Right cardiac atrium (tissue), 5 donors: ENCODE measurements around the gene RWDD1. TPM values are rescaled to one million over a fixed set of nuclear protein-coding genes. Genes with fewer than 3 reads are reported as not detected.

Experiments
- ATAC-seq, 2 donors: fragments of 200-7000 bp; cut with Tn5 transposase; one replicate each; pipeline versions ENCODE4 v1.8.0 to v1.9.1; 2020; ENCODE audit warnings: moderate library complexity in 2 of 2, mild to moderate bottlenecking in 1 of 2
- DNase-seq, 3 donors: peaks; one replicate each; pipeline ENCODE4 v3.0.0-alpha.2; 2020
- H3K27ac ChIP-seq: one replicate; pipeline ENCODE4 v1.5.1; 2013; ENCODE audit warnings: mild to moderate bottlenecking, low read length, control low read depth, moderate library complexity
- H3K27me3 ChIP-seq: one replicate; pipeline ENCODE4 v1.6.1; 2013; ENCODE audit not compliant: control insufficient read depth, insufficient read depth
- H3K4me1 ChIP-seq: one replicate; pipeline ENCODE4 v1.6.1; 2013; ENCODE audit warnings: low read length; ENCODE audit not compliant: control insufficient read depth, insufficient read depth
- H3K4me3 ChIP-seq: one replicate; pipeline ENCODE4 v1.5.1; 2013; ENCODE audit warnings: low read length, control low read depth
- H3K9me3 ChIP-seq: one replicate; pipeline ENCODE4 v1.6.1; 2013; ENCODE audit warnings: low read length; ENCODE audit not compliant: control insufficient read depth
- WGBS: extraction: QIAGEN DNeasy Blood & Tissue Kit; methylation state at CpG from one replicate; pipeline ENCODE4 v1.1.7; 2013; 5-methylcytosine and 5-hydroxymethylcytosine counted together
- intact Hi-C, 4 donors: fragments of 100-400 bp; cut with DNase I; formaldehyde crosslinking; loops; one replicate each; pipeline versions ENCODE4 v1.11.0 to v1.14.0; 2022 to 2023
- long read RNA-seq, 4 donors: library from polyadenylated mRNA; unstranded; transcript quantifications; one replicate each; pipeline ENCODE4 v2.0.0, GENCODE V29; 2020 to 2021
- polyA plus RNA-seq: library from polyadenylated mRNA; stranded (reverse); fragments of 200-250 nt; gene quantifications from one replicate; pipeline ENCODE4 v1.2.3, GENCODE V29; 2013
- total RNA-seq, 4 donors: library from RNA; stranded (reverse); fragmentation: NEBNext Ultra II Directional; extraction: Animal tissue kit (Norgen Biotek cat#: 25700); gene quantifications; one replicate each; pipeline ENCODE4 v1.2.1, GENCODE V29; 2021
- donor health status: healthy with polysubstance abuse.
- donor health status: DM: no; HTN: yes; CAD: no.
- donor health status: DM: no; HTN: no; CAD: no.
- donor health status: DM: no; HTN: yes; CAD: no; lungs with severe emphysema.
- donor health status: DM: yes; HTN: yes; CAD: no.

RWDD1 gene
- total RNA-seq (10 to 100 TPM; 57.2 to 68.6 (median 63.2) TPM), polyA plus RNA-seq (90.8 TPM)
- long read RNA-seq, donor 1, full-length matches to known transcripts: 71 of 127 reads
- long read RNA-seq, donor 1, partial matches to known transcripts: 43 of 127 reads
- long read RNA-seq, donor 1, other reads (novel, unspliced or antisense): 13 of 127 reads
- long read RNA-seq, donor 2, full-length matches to known transcripts: 48 of 57 reads
- long read RNA-seq, donor 2, partial matches to known transcripts: 7 of 57 reads
- long read RNA-seq, donor 2, other reads (novel, unspliced or antisense): 2 of 57 reads
- long read RNA-seq, donor 3, full-length matches to known transcripts: 18 of 27 reads
- long read RNA-seq, donor 3, partial matches to known transcripts: 8 of 27 reads
- long read RNA-seq, donor 3, other reads (novel, unspliced or antisense): 1 of 27 reads
- long read RNA-seq, donor 4, full-length matches to known transcripts: 48 of 57 reads
- long read RNA-seq, donor 4, partial matches to known transcripts: 2 of 57 reads
- long read RNA-seq, donor 4, other reads (novel, unspliced or antisense): 7 of 57 reads

- intact Hi-C loops: no loop called here
- peak within 1 kb of the TSS; percentile 98 for H3K27ac ChIP-seq
- DNase-seq (peak; percentile 100), ATAC-seq (peak; percentile 98)
- no peaks in the 10 kb centered on the region for H3K27me3 ChIP-seq
- WGBS: under 1% methylated on average over 62 of the region's 62 CpGs
- peaks cover 3% of the 10 kb centered on the region for H3K4me1 ChIP-seq
- H3K4me3 ChIP-seq: peak within 1 kb of the TSS; percentile 96
- H3K9me3 ChIP-seq: no peaks in the 10 kb centered on the region
Observed at GRCh38 chr6:116570856-116571682, at the start of gene RWDD1. Gene RWDD1 (plus strand): TSS chr6:116571504. CDS start chr6:116571583, 79 bp downstream.

- intact Hi-C loops: no loop called here
- 86% methylated on average over 2 of the region's 2 CpGs for WGBS
Observed at GRCh38 chr6:116522896-116523295, 48.4 kb upstream of the RWDD1 start.

GRCh38 chr6:116524236-116524635 is 47.1 kb upstream of the RWDD1 start:
- WGBS: 88% methylated on average over 2 of the region's 2 CpGs

More at GRCh38 chr6:116522896-116523295, 48.4 kb upstream of the RWDD1 start:
- H3K27ac ChIP-seq: no peak overlapping the region
- H3K27me3 ChIP-seq: no peaks in the 10 kb centered on the region
- no peak overlapping the region for H3K4me3 ChIP-seq
- no peaks in the 10 kb centered on the region for H3K9me3 ChIP-seq
- peaks cover 3% of the 10 kb centered on the region for H3K4me1 ChIP-seq
- no peak for ATAC-seq
- DNase-seq: no peak

GRCh38 chr6:116528133-116528532 is 43.2 kb upstream of the RWDD1 start:
- DNase-seq (no peak), ATAC-seq (no peak)
- H3K9me3 ChIP-seq: no peaks in the 10 kb centered on the region
- H3K4me3 ChIP-seq: no peak overlapping the region
- intact Hi-C loops: no loop called here
- H3K27ac ChIP-seq: no peak overlapping the region
- WGBS: 92% methylated on average over 1 of the region's 1 CpG
- no peaks in the 10 kb centered on the region for H3K27me3 ChIP-seq
- no peaks in the 10 kb centered on the region for H3K4me1 ChIP-seq

More at GRCh38 chr6:116524236-116524635, 47.1 kb upstream of the RWDD1 start:
- ATAC-seq (no peak), DNase-seq (no peak)
- intact Hi-C loops: no loop called here
- Histone ChIP-seq H3K9me3 (no peaks in the 10 kb centered on the region), H3K27me3 (no peaks in the 10 kb centered on the region), H3K27ac (no peak overlapping the region), H3K4me1 (no peaks in the 10 kb centered on the region), H3K4me3 (no peak overlapping the region)

- DNase-seq (no peak), ATAC-seq (peak in 1 of 2 donors; percentile 48)
- 44% methylated on average over 3 of the region's 3 CpGs for WGBS
- H3K27me3 ChIP-seq: no peaks in the 10 kb centered on the region
- no peaks in the 10 kb centered on the region for H3K4me1 ChIP-seq
- no peaks in the 10 kb centered on the region for H3K9me3 ChIP-seq
- intact Hi-C loops: no loop called here
- no peak overlapping the region for H3K27ac ChIP-seq
- H3K4me3 ChIP-seq: no peak overlapping the region
Observed at GRCh38 chr6:116528780-116529179, 42.5 kb upstream of the RWDD1 start.

GRCh38 chr6:116529466-116530290 is 41.6 kb upstream of the RWDD1 start:
- 69% methylated on average over 3 of the region's 3 CpGs for WGBS
- H3K27ac ChIP-seq: no peak overlapping the region
- intact Hi-C loops: loop anchor here in 3 of 4 donors (5.0 to 10.0 kb wide), 2 partner anchors 242 to 245 kb away; no protein-coding TSS in a partner anchor

GRCh38 chr6:116530436-116530835 is 40.9 kb upstream of the RWDD1 start:
- DNase-seq (no peak), ATAC-seq (no peak)
- no peak overlapping the region for H3K27ac ChIP-seq
- intact Hi-C loops: loop anchor here in 3 of 4 donors (5.0 to 10.0 kb wide), 2 partner anchors 243 to 246 kb away; no protein-coding TSS in a partner anchor
- no peaks in the 10 kb centered on the region for H3K9me3 ChIP-seq
- no peak overlapping the region for H3K4me3 ChIP-seq
- 84% methylated on average over 2 of the region's 2 CpGs for WGBS
- no peaks in the 10 kb centered on the region for H3K4me1 ChIP-seq
- no peaks in the 10 kb centered on the region for H3K27me3 ChIP-seq

More at GRCh38 chr6:116529466-116530290, 41.6 kb upstream of the RWDD1 start:
- DNase-seq (no peak), ATAC-seq (no peak)
- no peaks in the 10 kb centered on the region for H3K4me1 ChIP-seq
- H3K27me3 ChIP-seq: no peaks in the 10 kb centered on the region
- H3K9me3 ChIP-seq: no peaks in the 10 kb centered on the region
- H3K4me3 ChIP-seq: no peak overlapping the region

GRCh38 chr6:116531675-116532570 is 39.4 kb upstream of the RWDD1 start:
- intact Hi-C loops: loop anchor here in 3 of 4 donors (5.0 to 10.0 kb wide), 2 partner anchors 245 to 247 kb away; no protein-coding TSS in a partner anchor
- H3K4me3 ChIP-seq: no peak overlapping the region
- no peak overlapping the region for H3K27ac ChIP-seq
- WGBS: 86% methylated on average over 12 of the region's 12 CpGs
- no peaks in the 10 kb centered on the region for H3K4me1 ChIP-seq
- DNase-seq (peak; percentile 44 to 72 (median 47)), ATAC-seq (peak; percentile 83 to 87)
- H3K9me3 ChIP-seq: no peaks in the 10 kb centered on the region
- no peaks in the 10 kb centered on the region for H3K27me3 ChIP-seq

- intact Hi-C loops: loop anchor here in 3 of 4 donors (5.0 to 10.0 kb wide), 2 partner anchors 246 to 249 kb away; no protein-coding TSS in a partner anchor
Observed at GRCh38 chr6:116533233-116533957, 37.9 kb upstream of the RWDD1 start.

More at GRCh38 chr6:116533233-116533957, 37.9 kb upstream of the RWDD1 start:
- H3K4me3 ChIP-seq: no peak overlapping the region
- H3K9me3 ChIP-seq: no peaks in the 10 kb centered on the region
- H3K4me1 ChIP-seq: no peaks in the 10 kb centered on the region
- no peak overlapping the region for H3K27ac ChIP-seq
- no peaks in the 10 kb centered on the region for H3K27me3 ChIP-seq
- 61% methylated on average over 9 of the region's 9 CpGs for WGBS
- no peak for ATAC-seq
- no peak for DNase-seq
